GM12873 (cell line): ENCODE data around the gene DNM3.

Experiments
- CTCF ChIP-seq: IDR thresholded peaks from 2 replicates; pipeline ENCODE4 v1.5.1; 2012; ENCODE audit warnings: low read depth, mild to moderate bottlenecking, moderate library complexity, low read length, control low read depth; ENCODE audit not compliant: insufficient read depth; ENCODE audit errors: missing control alignments

Gene DNM3

GRCh38 chr1:171805395-171806115 is 35.7 kb upstream of the DNM3 start:
- no peak for TF ChIP-seq CTCF

GRCh38 chr1:171807556-171807955 is 33.7 kb upstream of the DNM3 start:
- TF ChIP-seq CTCF, result no peak

GRCh38 chr1:171809834-171810233 is 31.5 kb upstream of the DNM3 start:
- TF ChIP-seq CTCF, result no peak

- no peak for TF ChIP-seq CTCF
Measured at GRCh38 chr1:171811672-171812071, 29.6 kb upstream of the DNM3 start.

GRCh38 chr1:171814692-171815091 is 26.6 kb upstream of the DNM3 start:
- TF ChIP-seq CTCF, result no peak

- TF ChIP-seq CTCF, result no peak
Measured at GRCh38 chr1:171816300-171816901, 24.9 kb upstream of the DNM3 start.

- TF ChIP-seq CTCF, result no peak
Measured at GRCh38 chr1:171817511-171818265, 23.6 kb upstream of the DNM3 start.
